ENCODE data around the gene ZNF274.
"Not testable (repeated sequence)": the region's sequence is repeated elsewhere in the genome, so short reads cannot be mapped to it uniquely, and the experiment has no call there.

ZNF274 gene

DNA sequence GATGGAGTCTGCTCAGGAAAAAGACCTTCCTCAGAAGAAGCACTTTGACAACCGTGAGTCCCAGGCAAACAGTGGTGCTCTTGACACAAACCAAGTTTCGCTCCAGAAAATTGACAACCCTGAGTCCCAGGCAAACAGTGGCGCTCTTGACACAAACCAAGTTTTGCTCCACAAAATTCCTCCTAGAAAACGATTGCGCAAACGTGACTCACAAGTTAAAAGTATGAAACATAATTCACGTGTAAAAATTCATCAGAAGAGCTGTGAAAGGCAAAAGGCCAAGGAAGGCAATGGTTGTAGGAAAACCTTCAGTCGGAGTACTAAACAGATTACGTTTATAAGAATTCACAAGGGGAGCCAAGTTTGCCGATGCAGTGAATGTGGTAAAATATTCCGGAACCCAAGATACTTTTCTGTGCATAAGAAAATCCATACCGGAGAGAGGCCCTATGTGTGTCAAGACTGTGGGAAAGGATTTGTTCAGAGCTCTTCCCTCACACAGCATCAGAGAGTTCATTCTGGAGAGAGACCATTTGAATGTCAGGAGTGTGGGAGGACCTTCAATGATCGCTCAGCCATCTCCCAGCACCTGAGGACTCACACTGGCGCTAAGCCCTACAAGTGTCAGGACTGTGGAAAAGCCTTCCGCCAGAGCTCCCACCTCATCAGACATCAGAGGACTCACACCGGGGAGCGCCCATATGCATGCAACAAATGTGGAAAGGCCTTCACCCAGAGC is 29.6 kb downstream of the ZNF274 start:
- no peak for DNase-seq

DNA sequence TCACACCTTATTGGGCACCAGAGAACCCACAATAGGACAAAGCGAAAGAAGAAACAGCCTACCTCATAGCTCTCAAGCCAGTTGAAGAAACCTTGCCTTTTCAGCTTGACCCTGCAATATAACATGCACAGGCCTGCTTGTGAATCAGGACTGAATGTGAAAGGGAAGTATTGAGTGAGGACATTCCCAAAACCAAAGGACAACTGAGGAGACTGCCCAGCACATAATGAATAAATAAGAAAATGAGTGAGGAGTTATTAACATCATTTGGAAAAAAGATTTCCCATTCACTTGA is 30.2 kb downstream of the ZNF274 start:
- no peak for DNase-seq

DNA sequence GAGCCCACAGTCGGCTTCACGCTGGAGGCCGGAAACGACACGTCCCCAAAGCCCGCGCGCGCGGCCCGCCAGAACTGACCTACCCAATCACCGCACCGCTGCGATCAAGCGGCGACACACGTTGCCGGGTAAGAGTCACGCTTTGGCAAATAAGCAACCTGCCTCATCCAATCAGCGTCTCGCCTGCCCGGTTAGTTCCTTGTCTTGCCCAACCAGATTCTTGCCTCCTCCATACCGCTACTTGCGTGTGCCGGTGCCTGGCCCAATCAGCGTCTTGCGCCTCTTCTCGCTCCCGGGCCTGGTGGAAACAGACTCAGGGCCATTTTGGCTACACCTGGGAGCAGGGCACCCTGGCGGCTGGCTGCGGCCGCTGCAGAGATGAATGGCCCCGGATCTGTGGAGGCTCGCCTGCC is 34.2 kb downstream of the ZNF274 start:
- no peak for DNase-seq

DNA sequence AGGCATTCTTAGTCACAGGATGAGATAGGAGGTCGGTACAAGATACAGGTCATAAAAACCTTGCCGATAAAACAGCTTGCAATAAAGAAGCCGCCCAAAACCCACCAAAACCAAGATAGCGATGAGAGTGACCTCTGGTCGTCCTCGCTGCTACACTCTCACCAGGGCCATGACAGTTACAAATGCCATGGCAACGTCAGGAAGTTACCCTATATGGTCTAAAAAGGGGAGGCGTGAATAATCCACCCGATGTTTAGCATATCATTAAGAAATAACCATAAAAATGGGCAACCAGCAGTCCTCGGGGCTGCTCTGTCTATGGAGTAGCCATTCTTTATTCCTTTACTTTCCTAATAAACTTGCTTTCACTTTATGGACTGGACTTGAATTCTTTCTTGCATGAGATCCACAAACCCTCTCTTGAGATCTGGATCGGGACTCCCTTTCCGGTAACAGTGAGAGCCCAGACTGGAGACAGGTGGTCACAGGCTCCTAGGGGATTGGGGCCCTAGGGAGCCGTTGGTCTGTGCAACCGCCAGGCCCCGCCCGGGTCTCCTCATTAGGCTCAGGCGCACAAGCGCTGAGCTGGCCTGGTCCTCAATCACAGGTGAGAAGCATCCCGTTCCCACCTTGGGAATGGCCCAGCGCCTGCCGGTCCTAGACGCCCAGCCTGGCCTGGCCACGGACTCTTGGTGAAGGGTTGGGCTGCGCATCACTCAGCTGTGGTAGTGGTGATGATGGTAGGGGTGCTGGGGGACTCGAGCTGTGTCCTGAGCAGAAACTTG is 34.9 kb downstream of the ZNF274 start:
- no peak for DNase-seq

DNA sequence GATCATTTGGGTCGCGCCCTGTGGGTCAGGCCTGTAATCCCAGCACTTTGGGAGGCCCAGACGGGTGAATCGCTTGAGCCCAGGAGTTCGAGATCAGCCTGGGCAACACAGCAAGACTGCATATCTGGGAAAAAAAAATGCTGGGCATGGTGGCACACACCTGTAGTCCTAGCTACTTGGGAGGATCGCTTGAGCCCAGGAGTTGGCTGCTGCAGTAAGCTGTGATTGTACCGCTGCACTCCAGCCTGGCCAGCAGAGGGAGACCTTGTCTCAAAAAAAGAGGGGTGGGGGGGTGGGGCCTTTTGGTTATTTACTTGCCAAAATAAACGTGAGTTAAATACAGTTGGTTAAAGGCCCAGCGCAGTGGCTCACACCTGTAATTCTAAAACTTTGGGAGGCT is 36.0 kb downstream of the ZNF274 start:
- DNase-seq: no peak

DNA sequence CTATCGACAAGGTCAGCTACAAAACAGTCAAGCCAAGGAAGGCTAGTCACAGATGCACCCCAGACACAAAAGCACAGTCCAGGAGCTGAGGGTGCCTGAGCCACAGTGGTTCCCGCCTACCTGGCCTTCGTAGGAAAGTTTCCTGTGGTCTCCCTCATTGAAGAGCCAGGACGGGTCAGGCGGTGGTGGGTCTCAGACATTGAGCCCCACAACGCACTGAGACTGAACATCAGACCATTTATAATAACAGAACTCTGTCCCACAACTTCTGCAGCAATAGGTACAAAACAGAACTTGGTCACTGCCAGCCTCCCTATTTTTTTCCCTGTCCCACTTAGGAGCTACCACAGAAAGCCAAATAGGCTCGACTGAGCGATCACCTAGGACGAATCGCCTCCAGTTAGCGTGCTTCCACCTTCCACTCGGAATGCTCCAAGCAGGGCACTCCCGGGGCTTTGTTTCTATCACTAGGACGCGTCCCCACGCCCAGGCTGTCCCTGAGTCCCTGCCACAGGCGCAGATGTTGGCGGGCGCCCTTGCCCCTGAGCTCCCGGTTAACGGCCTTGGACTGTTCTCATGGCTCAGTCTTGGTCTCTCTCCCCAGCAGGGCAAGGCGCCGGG is 45.2 kb downstream of the ZNF274 start:
- DNase-seq: no peak

DNA sequence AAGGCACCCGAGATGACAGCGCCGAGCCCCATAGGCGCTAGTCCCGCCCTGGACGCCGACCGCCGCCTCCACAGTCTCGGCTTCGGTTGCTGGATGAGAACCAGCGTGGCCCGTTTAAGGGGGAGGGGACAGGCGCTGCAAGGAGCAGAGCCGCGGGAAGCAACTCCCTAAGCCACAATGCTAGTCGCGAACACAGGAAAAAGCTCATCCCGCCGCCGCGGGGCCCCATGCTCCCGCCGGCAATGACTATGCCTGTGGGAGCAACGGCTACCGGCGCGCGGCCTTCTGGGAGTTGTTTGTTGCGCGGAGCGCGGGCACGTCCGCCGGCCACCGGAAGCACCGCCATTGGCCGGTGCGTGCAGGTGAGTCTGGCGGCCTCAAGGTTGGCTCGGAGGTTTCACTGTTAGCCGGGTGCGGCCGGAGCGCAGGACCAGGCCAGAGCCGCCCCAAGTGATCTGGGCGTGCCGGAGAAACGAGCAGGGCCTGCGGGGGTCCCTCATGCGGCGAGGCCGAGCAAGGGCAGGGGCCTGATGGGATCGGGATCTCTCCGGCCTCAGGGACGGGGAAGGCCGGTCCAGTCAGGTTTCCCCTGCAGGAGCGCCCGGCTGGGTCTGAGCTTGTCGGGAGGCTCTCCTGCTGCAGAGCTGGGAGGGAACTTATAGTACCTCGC is 45.9 kb downstream of the ZNF274 start, which contains the start of gene ZNF544:
TSS of gene ZNF544 (plus strand) at position 330 of the 670 bp plus-strand sequence. CDS start 15,110 bp downstream, outside the sequence.
- peak; percentile 81 for DNase-seq

DNA sequence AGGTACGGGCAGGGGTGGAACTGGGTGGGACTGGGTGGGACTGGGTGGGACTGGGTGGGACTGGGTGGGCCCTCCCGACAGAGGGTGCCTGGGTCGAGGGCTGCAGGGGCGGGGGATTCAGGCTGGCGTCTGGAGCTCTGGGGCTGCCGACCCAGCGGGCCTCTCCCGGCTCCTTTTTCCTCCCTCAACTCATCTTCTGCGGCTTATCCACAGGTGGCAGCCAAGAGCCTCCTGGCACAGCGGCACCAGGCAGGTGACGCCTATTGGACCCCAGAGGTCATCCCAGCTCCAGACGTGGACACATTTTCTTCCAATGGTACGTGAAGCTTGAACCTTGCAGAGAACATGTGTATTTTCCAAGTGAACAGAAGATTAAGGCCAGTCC is 46.4 kb downstream of the ZNF274 start:
- DNase-seq: no peak

DNA sequence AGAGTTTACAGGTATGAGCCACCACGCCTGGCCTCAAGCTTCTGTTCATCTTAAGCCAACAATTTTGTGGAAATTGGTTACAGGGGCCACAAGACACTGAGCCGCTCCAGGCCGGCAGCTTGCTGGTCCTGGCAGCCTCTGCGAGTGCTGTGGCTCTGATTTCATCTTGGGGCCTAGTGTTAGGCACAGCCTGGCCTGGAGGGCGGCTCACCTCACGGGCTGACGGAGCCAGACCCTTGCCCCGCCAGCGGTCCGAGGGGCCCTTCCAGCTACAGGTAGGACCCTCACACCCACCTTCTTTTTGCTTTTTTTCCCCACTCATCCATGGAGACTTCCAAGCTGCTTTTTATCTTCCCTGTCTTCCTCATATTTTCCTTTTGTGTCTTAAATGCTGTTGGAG is 54.5 kb downstream of the ZNF274 start:
- DNase-seq: no peak

DNA sequence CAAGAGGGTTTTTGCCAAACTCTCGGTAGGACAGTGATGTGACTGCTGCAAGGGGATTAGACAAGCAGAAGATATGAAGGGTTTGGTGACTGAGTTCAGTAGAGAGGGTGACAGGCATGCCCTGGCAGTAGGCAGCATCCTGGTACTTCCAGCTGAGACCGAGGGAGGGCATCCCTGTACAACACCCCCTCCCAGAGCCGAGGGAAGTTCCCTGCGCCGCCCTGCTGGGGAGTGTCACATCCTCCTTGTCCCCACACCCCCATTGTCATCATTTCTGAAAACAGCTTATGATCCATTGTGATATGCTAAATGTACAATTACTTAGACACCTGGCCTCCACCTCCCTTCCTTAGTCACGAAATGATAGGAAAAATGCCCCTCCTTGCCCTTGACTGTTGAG is 60.5 kb downstream of the ZNF274 start:
- DNase-seq: no peak

DNA sequence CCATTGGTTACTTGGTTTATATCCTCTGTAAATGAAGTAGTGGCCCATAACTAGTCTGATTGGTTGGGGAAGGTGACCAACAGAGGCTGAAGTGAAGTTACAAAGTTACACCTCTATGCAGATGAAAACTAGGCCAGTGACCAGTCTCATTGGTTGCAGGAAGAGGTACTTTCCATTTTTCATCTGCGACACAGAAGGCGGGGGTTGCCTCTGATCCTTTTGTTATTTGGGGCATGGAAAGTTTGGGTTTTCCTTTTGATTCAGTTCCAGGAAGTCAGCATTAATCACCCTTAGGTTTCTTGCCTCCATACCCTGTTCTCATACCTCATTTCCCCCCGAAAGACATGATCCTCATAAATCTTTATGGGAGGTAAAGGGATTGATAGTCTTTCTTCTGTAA is 66.0 kb downstream of the ZNF274 start:
- DNase-seq: no peak

DNA sequence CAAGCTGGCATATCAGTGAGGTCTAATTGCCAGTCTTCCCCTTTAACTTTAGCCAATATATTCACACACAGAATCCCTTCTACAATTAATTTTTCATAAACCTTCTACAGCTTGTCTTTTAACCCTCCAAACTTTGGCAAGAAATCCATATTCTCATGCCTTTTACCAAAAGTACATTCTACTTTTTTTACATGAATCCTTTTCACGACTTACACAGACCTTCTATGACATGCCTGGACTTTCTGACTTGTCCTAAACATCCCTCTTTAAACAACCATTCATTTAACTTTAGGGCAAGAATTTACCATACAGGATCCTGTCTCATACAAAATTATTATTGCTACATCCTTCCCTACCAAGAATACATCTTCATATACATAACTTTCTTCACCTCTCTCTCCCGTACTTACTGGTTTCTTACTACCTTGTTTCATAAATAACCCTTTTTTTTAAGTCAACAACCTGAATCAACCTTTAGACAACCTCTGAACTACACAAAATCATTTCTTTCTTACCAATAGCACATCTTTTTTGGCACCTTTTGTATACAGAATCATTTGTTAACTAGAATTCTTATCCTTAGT is 69.3 kb downstream of the ZNF274 start:
- no peak for DNase-seq

DNA sequence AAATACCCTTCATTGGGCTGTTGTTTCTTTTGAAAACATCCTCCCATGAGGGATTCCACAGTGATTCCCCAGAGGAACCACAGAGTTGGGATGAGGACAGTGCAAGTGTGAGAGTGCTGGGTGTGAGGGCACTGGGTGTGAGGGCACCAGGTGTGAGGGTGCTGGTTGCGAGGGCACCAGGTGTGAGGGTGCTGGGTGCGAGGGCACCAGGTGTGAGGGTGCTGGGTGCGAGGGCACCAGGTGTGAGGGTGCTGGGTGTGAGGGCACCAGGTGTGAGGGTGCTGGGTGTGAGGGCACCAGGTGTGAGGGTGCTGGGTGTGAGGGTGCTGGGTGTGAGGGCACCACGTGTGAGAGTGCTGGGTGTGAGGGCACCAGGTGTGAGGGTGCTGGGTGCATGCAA is 75.4 kb downstream of the ZNF274 start:
- not testable (repeated sequence) for DNase-seq

DNA sequence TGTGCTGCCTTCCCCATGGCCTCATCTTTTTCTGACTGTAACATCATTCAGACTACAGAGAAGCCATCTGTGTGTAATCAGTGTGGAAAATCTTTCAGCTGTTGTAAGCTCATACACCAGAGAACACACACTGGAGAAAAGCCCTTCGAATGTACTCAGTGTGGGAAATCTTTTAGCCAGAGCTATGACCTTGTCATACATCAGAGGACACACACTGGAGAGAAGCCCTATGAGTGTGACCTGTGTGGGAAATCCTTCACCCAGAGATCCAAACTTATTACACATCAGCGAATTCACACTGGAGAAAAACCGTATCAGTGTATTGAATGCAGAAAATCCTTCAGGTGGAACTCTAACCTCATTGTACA is 78.7 kb downstream of the ZNF274 start:
- no peak for DNase-seq

DNA sequence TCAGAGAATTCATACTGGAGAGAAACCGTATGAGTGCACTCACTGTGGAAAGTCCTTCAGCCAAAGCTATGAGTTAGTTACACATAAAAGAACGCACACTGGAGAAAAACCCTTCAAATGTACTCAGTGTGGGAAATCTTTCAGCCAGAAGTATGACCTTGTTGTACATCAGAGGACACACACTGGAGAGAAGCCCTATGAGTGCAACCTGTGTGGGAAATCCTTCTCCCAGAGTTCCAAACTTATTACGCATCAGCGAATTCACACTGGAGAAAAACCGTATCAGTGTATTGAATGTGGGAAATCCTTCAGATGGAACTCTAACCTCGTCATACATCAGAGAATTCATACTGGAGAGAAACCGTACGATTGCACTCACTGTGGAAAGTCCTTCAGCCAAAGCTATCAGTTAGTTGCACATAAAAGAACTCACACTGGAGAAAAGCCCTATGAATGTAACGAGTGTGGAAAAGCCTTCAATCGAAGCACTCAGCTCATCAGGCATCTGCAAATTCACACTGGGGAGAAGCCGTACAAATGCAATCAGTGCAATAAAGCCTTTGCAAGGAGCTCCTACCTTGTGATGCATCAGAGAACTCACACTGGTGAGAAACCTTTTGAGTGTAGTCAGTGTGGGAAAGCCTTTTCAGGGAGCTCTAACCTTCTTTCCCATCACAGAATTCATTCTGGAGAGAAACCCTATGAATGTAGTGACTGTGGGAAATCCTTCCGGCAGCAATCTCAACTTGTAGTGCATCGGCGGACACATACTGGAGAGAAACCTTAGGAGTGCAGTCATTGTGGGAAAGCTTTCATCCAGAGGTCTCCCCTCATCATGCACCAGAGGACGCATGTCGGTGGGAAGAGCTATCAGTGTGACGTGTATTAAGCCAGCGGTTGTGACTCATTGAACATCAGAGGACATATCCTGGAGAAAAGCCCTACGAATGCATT is 79.4 kb downstream of the ZNF274 start:
- no peak for DNase-seq

DNA sequence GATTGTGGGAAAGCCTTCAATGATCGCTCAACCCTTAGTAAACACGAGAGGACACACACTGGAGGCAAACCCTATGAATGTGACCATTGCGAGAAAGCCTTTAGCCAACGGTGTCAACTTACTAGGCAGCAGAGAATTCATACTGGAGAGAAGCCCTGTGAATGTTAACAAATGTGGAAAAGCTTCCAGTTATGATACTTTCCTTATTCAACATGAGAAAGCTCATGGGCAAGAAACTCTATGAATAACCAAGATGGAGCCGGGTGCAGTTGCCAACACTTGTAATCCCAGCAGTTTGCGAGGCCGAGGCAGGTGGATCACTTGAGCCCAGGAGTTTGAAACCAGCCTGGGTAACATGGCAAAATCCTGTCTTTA is 80.0 kb downstream of the ZNF274 start:
- DNase-seq: no peak
